ENCODE results near the gene LSM6.
A peak's percentile ranks its signal among the peaks of the same experiment; 100 is the strongest.

GRCh38 chr4:146175541-146176453 lies at the start of gene LSM6:
- TF ChIP-seq CTCF (conservative IDR thresholded peaks at IDR 0.05; ENCODE audit: low read depth in 2 of 2), result no peak
- no peak for TF ChIP-seq EZH2phosphoT487 (IDR thresholded peaks at IDR 0.05; ENCODE audit: unreplicated experiment)
- peak; percentile 78 for TF ChIP-seq POLR2AphosphoS5 (IDR thresholded peaks at IDR 0.05; ENCODE audit: low read depth)
- TF ChIP-seq EZH2 (IDR thresholded peaks at IDR 0.05; ENCODE audit: low read depth, unreplicated experiment), result no peak
- no peak for TF ChIP-seq ZNF331 (CRISPR knock-in tag; IDR thresholded peaks at IDR 0.05; ENCODE audit: low read depth)
- TF ChIP-seq REST (IDR thresholded peaks at IDR 0.05; ENCODE audit: unreplicated experiment), result no peak
- TF ChIP-seq CREB1 (CRISPR knock-in tag; IDR thresholded peaks at IDR 0.05; ENCODE audit: low read depth), result no peak; the same call in 1 of the 2 replicates
- no peak for TF ChIP-seq NANOG (IDR thresholded peaks at IDR 0.05; ENCODE audit: borderline replicate concordance)
- TF ChIP-seq STAT1 (IDR thresholded peaks at IDR 0.05; ENCODE audit: unreplicated experiment), result no peak
- no peak for TF ChIP-seq JUNB (IDR thresholded peaks at IDR 0.05; ENCODE audit: unreplicated experiment)
- TF ChIP-seq ZNF114 (CRISPR knock-in tag; IDR thresholded peaks at IDR 0.05), result no peak
- no peak for TF ChIP-seq ETS1 (IDR thresholded peaks at IDR 0.05)
- no peak for TF ChIP-seq ZNF462 (CRISPR knock-in tag; IDR thresholded peaks at IDR 0.05)

All from GM23338 (cell line).